Measurements from ENCODE around the gene RPS18.

- TF ChIP-seq CTCF (conservative IDR thresholded peaks at IDR 0.05) (no peak), EZH2 (IDR thresholded peaks at IDR 0.05; ENCODE audit: low read depth) (no peak)
Measured at GRCh38 chr6:33286946-33287914, 15.4 kb downstream of the RPS18 start.
